Lower leg skin (tissue), 4 donors: ENCODE results near the gene APOC3. TPM values are rescaled to one million over a fixed set of nuclear protein-coding genes. Genes with fewer than 3 reads are reported as not detected.

Source experiments
- DNase-seq, 2 donors: peaks; one replicate each; pipeline ENCODE4 v3.0.0-alpha.2; 2019; ENCODE audit warnings: low spot score in 2 of 2
- H3K4me3 ChIP-seq: fragments of 200-600 bp; sonication (generic); 2 replicates; pipeline ENCODE4 v1.5.1; 2017; ENCODE audit warnings: mild to moderate bottlenecking, low read depth; ENCODE audit not compliant: poor library complexity, severe bottlenecking
- CTCF ChIP-seq, 3 donors: fragments of 450-650 bp; IDR thresholded peaks; one replicate each; pipeline ENCODE4 v1.5.1; 2016; ENCODE audit warnings: antibody characterized with exemption in 3 of 3, mild to moderate bottlenecking in 3 of 3, moderate library complexity in 2 of 3
- POLR2A ChIP-seq, 2 donors: fragments of 450-650 bp; IDR thresholded peaks; one replicate each; pipeline ENCODE4 v1.6.1; 2016 to 2017; ENCODE audit warnings: antibody characterized with exemption in 2 of 2, mild to moderate bottlenecking in 1 of 2, moderate library complexity in 1 of 2
- WGBS, 2 donors: methylation state at CpG; one replicate each; pipeline ENCODE4 v1.1.5; 2018; 5-methylcytosine and 5-hydroxymethylcytosine counted together
- intact Hi-C: fragments of 100-400 bp; cut with DNase I; formaldehyde crosslinking; loops from one replicate; pipeline ENCODE4 v1.15.0; 2023; ENCODE audit warnings: low total_unique reads
- total RNA-seq, 4 donors: library from RNA; depleted of rRNA; stranded (reverse); fragments of >200 nt; gene quantifications; one replicate each; pipeline ENCODE4 v1.1.0, GENCODE V29; 2016

The APOC3 gene
- total RNA-seq, 4 donors from 2014 or later, result not detected

- intact Hi-C loops, result no loop called here
- no peak for DNase-seq
- H3K4me3 ChIP-seq, result no peak overlapping the region
- no peak for TF ChIP-seq CTCF (IDR thresholded peaks at IDR 0.05)
- TF ChIP-seq POLR2A (IDR thresholded peaks at IDR 0.05), result no peak
- WGBS, 2 donors, result 80 to 92% methylated on average over 4 of the region's 4 CpGs
These were observed 39.9 kb downstream of the APOC3 start for GRCh38 chr11:116869610-116870009.

- intact Hi-C loops, result no loop called here
- TF ChIP-seq CTCF (IDR thresholded peaks at IDR 0.05), result no peak
- no peak for TF ChIP-seq POLR2A (IDR thresholded peaks at IDR 0.05)
- DNase-seq, result no peak
- H3K4me3 ChIP-seq, result no peak overlapping the region
- WGBS, 2 donors, result 81 to 87% methylated on average over 3 of the region's 3 CpGs
These were observed 40.3 kb downstream of the APOC3 start for GRCh38 chr11:116870054-116870453.

- TF ChIP-seq POLR2A (IDR thresholded peaks at IDR 0.05) (no peak), CTCF (IDR thresholded peaks at IDR 0.05) (no peak)
- intact Hi-C loops, result no loop called here
- DNase-seq, result no peak
- 42 to 47% methylated on average over 3 of the region's 3 CpGs for WGBS, 2 donors
- H3K4me3 ChIP-seq, result no peak overlapping the region
These were observed 41.5 kb downstream of the APOC3 start for GRCh38 chr11:116871248-116871647.

GRCh38 chr11:116873381-116873780, 43.7 kb downstream of the APOC3 start:
- intact Hi-C loops, result no loop called here
- H3K4me3 ChIP-seq, result no peak overlapping the region
- TF ChIP-seq POLR2A (IDR thresholded peaks at IDR 0.05) (no peak), CTCF (IDR thresholded peaks at IDR 0.05) (no peak)
- no peak for DNase-seq
- WGBS, 2 donors, result 91 to 93% methylated on average over 11 of the region's 11 CpGs

- 78 to 84% methylated on average over 2 of the region's 2 CpGs for WGBS, 2 donors
- intact Hi-C loops, result no loop called here
- TF ChIP-seq POLR2A (IDR thresholded peaks at IDR 0.05), result no peak
- no peak for TF ChIP-seq CTCF (IDR thresholded peaks at IDR 0.05)
- DNase-seq, result no peak
- H3K4me3 ChIP-seq, result no peak overlapping the region
These were observed 44.5 kb downstream of the APOC3 start for GRCh38 chr11:116874251-116874650.

GRCh38 chr11:116875194-116875593, 45.5 kb downstream of the APOC3 start:
- intact Hi-C loops, result no loop called here
- TF ChIP-seq POLR2A (IDR thresholded peaks at IDR 0.05) (no peak), CTCF (IDR thresholded peaks at IDR 0.05) (no peak)
- no peak overlapping the region for H3K4me3 ChIP-seq
- 65 to 73% methylated on average over 7 of the region's 7 CpGs for WGBS, 2 donors
- no peak for DNase-seq
